ENCODE data around the gene CRB1. TPM values are rescaled to one million over a fixed set of nuclear protein-coding genes. Genes with fewer than 3 reads are reported as not detected.

CRB1 gene
- total RNA-seq, 3 donors from 2014 or later (not counting 1 experiment from before 2014, with no cell fraction given) = 0.36 to 0.83 TPM; not detected in 1

DNA sequence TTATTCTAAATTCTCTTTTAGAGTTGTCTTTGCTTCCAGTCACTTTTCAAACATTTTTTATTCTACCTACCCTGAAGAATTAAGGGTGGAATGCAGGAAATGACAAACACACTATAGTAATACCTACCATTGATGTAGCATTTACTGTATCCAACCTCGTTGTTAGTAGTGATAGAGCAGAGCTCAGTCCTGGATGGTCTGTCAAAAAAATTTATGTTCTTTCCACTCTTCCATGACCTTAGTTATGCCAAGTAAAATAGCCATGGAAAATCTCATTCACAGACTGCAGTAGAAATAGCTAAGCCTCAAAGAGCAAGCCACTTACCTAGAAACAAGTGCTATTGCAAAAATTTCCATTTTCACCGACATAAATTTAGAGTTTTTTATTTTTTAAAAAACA is 74.6 kb downstream of the CRB1 start:
- intact Hi-C loops (cut with micrococcal nuclease) = no loop called here
- no peaks in the 10 kb centered on the region for H3K36me3 ChIP-seq (ENCODE audit: control insufficient read depth, insufficient read depth, low read length)
- ATAC-seq = no peak
- no peaks in the 10 kb centered on the region for H3K9me3 ChIP-seq (ENCODE audit: control insufficient read depth, insufficient read depth, low read length)
- Mint-ChIP-seq H3K4me3 (no peak overlapping the region), H3K4me1 (peaks cover 0 to 5% of the 10 kb centered on the region in 2 donors), H3K36me3 (no peaks in the 10 kb centered on the region), H3K9me3 (no peaks in the 10 kb centered on the region), H3K27ac (no peak overlapping the region), H3K27me3 (ENCODE audit: low read depth in 2 of 2) (peaks cover 13 to 16% of the 10 kb centered on the region in 2 donors)
- TF ChIP-seq, protein P1, sequence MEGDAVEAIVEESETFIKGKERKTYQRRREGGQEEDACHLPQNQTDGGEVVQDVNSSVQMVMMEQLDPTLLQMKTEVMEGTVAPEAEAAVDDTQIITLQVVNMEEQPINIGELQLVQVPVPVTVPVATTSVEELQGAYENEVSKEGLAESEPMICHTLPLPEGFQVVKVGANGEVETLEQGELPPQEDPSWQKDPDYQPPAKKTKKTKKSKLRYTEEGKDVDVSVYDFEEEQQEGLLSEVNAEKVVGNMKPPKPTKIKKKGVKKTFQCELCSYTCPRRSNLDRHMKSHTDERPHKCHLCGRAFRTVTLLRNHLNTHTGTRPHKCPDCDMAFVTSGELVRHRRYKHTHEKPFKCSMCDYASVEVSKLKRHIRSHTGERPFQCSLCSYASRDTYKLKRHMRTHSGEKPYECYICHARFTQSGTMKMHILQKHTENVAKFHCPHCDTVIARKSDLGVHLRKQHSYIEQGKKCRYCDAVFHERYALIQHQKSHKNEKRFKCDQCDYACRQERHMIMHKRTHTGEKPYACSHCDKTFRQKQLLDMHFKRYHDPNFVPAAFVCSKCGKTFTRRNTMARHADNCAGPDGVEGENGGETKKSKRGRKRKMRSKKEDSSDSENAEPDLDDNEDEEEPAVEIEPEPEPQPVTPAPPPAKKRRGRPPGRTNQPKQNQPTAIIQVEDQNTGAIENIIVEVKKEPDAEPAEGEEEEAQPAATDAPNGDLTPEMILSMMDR (IDR thresholded peaks at IDR 0.05) = no peak
- WGBS (ENCODE audit: insufficient coverage) = 83% methylated on average over 1 of the region's 2 CpGs
- DNase-seq = no peak
- H3K4me1 ChIP-seq (ENCODE audit: control insufficient read depth, insufficient read depth, low read length) = no peaks in the 10 kb centered on the region
- H3K27ac ChIP-seq (ENCODE audit: low read length) = no peak overlapping the region
- H3K27me3 ChIP-seq (ENCODE audit: control insufficient read depth, insufficient read depth, low read length) = no peaks in the 10 kb centered on the region
- H3K4me3 ChIP-seq (ENCODE audit: low read length) = no peak overlapping the region

DNA sequence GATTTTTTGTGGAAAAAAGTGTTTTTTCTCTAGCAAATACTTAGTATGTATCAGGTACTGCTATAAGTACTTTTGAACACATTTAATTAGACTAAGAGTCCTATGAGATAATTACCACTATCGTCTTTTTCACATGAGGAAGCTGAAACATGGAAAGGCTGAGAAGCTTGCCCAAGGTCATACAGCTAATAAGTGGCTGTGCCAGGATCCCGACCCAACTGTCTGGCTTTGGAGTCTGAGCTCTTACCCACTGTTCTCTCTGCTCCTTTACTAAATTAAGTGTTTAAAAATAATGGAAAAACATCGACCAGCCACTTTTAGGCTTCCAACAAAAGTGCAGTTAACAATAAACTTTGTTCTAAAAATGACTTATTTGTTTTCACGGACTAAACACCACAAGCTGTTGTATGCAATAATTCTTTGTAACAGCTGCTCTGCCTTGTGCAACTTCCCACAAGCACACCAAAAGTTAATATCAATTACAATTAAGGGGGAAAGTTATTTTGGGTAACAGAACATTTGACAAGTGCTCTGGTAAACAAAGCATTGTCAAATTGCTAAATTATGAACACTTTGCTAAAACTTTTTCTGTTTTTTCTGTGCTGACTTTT is 75.7 kb downstream of the CRB1 start:
- H3K4me1 Mint-ChIP-seq = peaks cover 0 to 5% of the 10 kb centered on the region in 2 donors
- Histone ChIP-seq H3K4me3 (ENCODE audit: low read length) (no peak overlapping the region), H3K27ac (ENCODE audit: low read length) (no peak overlapping the region), H3K4me1 (ENCODE audit: control insufficient read depth, insufficient read depth, low read length) (no peaks in the 10 kb centered on the region), H3K27me3 (ENCODE audit: control insufficient read depth, insufficient read depth, low read length) (no peaks in the 10 kb centered on the region), H3K36me3 (ENCODE audit: control insufficient read depth, insufficient read depth, low read length) (no peaks in the 10 kb centered on the region), H3K9me3 (ENCODE audit: control insufficient read depth, insufficient read depth, low read length) (no peaks in the 10 kb centered on the region)
- no peak overlapping the region for H3K4me3 Mint-ChIP-seq
- no peak overlapping the region for H3K27ac Mint-ChIP-seq
- intact Hi-C loops (cut with micrococcal nuclease) = no loop called here
- H3K36me3 Mint-ChIP-seq = no peaks in the 10 kb centered on the region
- no peak for ATAC-seq
- DNase-seq = no peak
- TF ChIP-seq, protein P1 (IDR thresholded peaks at IDR 0.05) = no peak
- H3K9me3 Mint-ChIP-seq = no peaks in the 10 kb centered on the region
- 67% methylated on average over 4 of the region's 4 CpGs for WGBS (ENCODE audit: insufficient coverage)
- peaks cover 13 to 16% of the 10 kb centered on the region in 2 donors for H3K27me3 Mint-ChIP-seq (ENCODE audit: low read depth in 2 of 2)

DNA sequence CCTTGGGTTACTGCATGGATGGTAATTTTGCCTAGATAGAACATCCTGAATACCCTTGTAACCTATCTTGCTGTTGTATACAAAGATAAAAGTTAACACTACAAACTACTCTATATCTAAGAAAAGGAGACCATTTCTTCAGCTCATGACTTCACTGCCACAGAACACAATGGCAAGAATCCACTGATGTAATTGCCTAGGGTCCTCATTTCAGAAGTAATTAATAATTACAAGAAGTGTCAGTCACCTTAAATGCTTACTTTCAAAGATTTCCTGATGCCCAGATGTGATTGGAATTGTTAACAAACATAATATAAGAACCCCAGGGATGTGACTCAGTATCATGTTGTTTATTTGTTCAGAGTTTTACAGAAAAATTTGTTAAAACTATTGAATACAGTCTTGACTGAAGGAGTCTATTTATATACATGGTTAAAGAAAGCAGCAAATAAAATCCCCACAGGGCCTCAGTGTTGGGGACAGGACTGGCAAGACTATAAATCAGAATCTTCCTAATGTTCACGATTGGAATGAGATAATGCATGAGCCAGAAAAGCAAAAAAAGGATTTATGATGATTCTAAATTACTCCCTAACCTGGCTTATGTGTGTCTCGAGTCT is 83.9 kb downstream of the CRB1 start:
- Mint-ChIP-seq H3K9me3 (no peaks in the 10 kb centered on the region), H3K36me3 (no peaks in the 10 kb centered on the region)
- intact Hi-C loops (cut with micrococcal nuclease) = no loop called here

More for the DNA sequence above, 83.9 kb downstream of the CRB1 start:
- H3K27ac ChIP-seq (ENCODE audit: low read length) = no peak overlapping the region
- no peaks in the 10 kb centered on the region for H3K27me3 ChIP-seq (ENCODE audit: control insufficient read depth, insufficient read depth, low read length)
- H3K4me3 ChIP-seq (ENCODE audit: low read length) = no peak overlapping the region
- no CpG with 5 or more reads among the region's 2 CpGs for WGBS (ENCODE audit: insufficient coverage)
- no peaks in the 10 kb centered on the region for H3K9me3 ChIP-seq (ENCODE audit: control insufficient read depth, insufficient read depth, low read length)
- TF ChIP-seq, protein P1 (IDR thresholded peaks at IDR 0.05) = no peak
- no peak for DNase-seq
- Mint-ChIP-seq H3K27me3 (ENCODE audit: low read depth in 2 of 2) (no peaks in the 10 kb centered on the region), H3K4me1 (peaks cover 0 to 5% of the 10 kb centered on the region in 2 donors), H3K4me3 (no peak overlapping the region), H3K27ac (no peak overlapping the region)
- no peak for ATAC-seq
- H3K4me1 ChIP-seq (ENCODE audit: control insufficient read depth, insufficient read depth, low read length) = no peaks in the 10 kb centered on the region
- no peaks in the 10 kb centered on the region for H3K36me3 ChIP-seq (ENCODE audit: control insufficient read depth, insufficient read depth, low read length)

All from natural killer cell (primary cell).